ENCODE measurements around the gene ADARB2.

- TF ChIP-seq, protein P1, sequence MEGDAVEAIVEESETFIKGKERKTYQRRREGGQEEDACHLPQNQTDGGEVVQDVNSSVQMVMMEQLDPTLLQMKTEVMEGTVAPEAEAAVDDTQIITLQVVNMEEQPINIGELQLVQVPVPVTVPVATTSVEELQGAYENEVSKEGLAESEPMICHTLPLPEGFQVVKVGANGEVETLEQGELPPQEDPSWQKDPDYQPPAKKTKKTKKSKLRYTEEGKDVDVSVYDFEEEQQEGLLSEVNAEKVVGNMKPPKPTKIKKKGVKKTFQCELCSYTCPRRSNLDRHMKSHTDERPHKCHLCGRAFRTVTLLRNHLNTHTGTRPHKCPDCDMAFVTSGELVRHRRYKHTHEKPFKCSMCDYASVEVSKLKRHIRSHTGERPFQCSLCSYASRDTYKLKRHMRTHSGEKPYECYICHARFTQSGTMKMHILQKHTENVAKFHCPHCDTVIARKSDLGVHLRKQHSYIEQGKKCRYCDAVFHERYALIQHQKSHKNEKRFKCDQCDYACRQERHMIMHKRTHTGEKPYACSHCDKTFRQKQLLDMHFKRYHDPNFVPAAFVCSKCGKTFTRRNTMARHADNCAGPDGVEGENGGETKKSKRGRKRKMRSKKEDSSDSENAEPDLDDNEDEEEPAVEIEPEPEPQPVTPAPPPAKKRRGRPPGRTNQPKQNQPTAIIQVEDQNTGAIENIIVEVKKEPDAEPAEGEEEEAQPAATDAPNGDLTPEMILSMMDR (IDR thresholded peaks at IDR 0.05; ENCODE audit: poor library complexity) = peak; percentile 31
- no peak for TF ChIP-seq EZH2 (IDR thresholded peaks at IDR 0.05; ENCODE audit: borderline replicate concordance)
- no peak for TF ChIP-seq EZH2phosphoT487 (IDR thresholded peaks at IDR 0.05; ENCODE audit: low read depth, severe bottlenecking, unreplicated experiment)
Observed at GRCh38 chr10:1227510-1228402, 509.6 kb downstream of the ADARB2 start.

All from hepatocyte (in vitro differentiated cells).